GM15510 (cell line): Measurements from ENCODE around the gene SEMA3A.

Experiments
- POLR2A ChIP-seq: IDR thresholded peaks from 3 replicates; pipeline ENCODE4 v1.6.1; 2011; ENCODE audit warnings: borderline replicate concordance; ENCODE audit not compliant: insufficient read length; ENCODE audit errors: extremely low read depth

The SEMA3A gene

DNA sequence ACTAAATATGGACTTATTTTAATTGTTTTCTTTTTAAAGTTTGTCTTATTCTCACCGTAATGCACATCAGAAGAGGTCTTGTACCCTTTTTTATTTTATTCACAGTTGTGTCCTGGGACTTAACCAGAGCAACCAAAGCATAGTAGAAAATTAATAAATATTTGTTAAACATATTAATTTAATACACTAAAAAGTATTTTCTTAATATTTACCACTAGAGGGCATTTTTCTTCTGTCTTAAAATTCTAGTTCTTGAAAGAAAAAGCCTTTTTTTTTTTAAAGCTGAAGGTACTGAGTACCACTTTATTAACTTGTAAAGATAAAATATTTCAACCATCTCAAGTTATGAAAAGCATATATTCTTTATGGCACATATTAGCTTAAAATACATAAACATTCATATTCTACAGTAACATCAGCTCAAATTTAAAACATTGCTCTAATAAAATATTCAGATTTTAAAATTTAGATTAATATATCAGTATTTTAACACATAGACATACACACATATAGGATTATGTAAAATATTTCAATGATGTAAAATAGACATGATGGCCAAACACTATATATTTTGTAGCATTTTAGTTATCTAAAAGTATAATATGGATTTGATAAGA lies 260.4 kb downstream of the SEMA3A start:
- no peak for TF ChIP-seq POLR2A

DNA sequence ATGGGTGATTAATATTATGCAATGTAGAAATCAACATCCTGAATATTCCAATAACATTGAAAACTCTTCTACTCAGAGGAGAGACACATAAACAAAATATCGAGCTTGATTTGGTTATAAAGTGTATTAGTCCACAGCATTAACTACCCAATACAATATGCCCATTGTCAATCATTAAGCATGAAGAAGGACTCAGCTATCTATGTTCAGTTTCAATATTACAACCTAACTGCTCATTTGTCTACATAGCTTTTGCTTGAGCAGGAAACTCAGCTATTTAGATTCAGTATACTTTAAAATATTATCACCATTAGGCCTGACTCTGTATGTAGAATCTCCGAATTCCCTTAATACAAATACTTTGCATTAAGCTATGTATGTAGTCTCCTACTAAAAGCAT lies 262.6 kb downstream of the SEMA3A start:
- TF ChIP-seq POLR2A, result no peak

GRCh38 chr7:83930262-83930661 lies 264.3 kb downstream of the SEMA3A start:
- no peak for TF ChIP-seq POLR2A

DNA sequence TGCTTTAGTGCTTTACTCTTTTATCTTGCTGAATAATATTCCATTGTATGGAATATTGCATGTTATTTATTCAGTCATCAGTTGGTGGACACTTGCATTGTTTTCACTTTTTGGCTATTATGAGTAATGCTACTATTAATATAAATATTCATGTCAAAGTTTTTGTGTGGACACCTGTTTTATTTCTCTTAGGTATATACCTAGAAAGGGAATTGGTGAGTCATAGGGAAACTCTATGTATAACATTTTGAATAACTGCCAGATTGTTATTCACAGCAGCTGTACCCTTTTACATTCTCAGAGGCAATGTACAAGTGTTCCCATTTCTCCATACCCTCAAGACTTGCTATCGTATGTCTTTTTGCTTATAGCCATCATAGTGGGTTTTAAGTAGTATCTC lies 268.7 kb downstream of the SEMA3A start:
- no peak for TF ChIP-seq POLR2A

- no peak for TF ChIP-seq POLR2A
Measured at GRCh38 chr7:83921941-83922607, 272.5 kb downstream of the SEMA3A start.

- TF ChIP-seq POLR2A, result no peak
Measured at GRCh38 chr7:83921271-83921940, 273.2 kb downstream of the SEMA3A start.

GRCh38 chr7:83918142-83918541 lies 276.4 kb downstream of the SEMA3A start:
- no peak for TF ChIP-seq POLR2A

GRCh38 chr7:83913174-83913573 lies 281.4 kb downstream of the SEMA3A start:
- TF ChIP-seq POLR2A, result no peak

DNA sequence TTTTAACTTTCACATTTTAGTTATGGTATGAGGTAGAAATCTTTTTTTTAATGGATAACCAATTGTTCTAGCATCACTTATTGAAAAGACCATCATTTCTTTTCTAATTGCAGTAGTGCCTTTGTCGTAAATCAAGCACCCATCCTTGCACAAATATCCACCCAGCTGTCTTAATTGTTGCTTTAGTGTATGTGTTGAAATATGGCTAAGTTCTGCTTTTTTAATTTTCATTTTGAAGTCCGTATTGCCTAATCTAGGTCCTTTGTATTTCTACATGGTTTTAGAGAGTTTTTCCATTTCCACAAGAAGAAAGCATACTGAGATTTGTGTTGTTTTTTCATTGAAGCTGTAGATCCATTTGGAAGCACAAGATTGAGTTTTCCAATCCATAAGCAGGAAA lies 286.1 kb downstream of the SEMA3A start:
- TF ChIP-seq POLR2A, result no peak
